ENCODE data around the gene RFX1. TPM values are rescaled to one million over a fixed set of nuclear protein-coding genes. Genes with fewer than 3 reads are reported as not detected.

The RFX1 gene
- total RNA-seq, 1 experiment from 2014 or later: 20.4 TPM

- peaks cover 3% of the 10 kb centered on the region for H3K27me3 Mint-ChIP-seq (ENCODE audit: low read depth)
- H3K4me1 Mint-ChIP-seq: peaks cover 6% of the 10 kb centered on the region
- POLR2A ChIA-PET: interaction anchor here (0.6 to 3.5 kb wide), 5 partner anchors 11 to 28 kb away, joined by 3 to 23 read pairs (median 5); partner anchors contain the start of genes DCAF15 and PODNL1
- no peak overlapping the region for H3K27ac Mint-ChIP-seq
- H3K36me3 Mint-ChIP-seq: peaks cover 9% of the 10 kb centered on the region; the same call in 1 of the 2 replicates
- ATAC-seq: peak; percentile 7
- H3K9me3 Mint-ChIP-seq: no peaks in the 10 kb centered on the region
- peak overlapping the region; percentile 56 for H3K4me3 Mint-ChIP-seq
- TF ChIP-seq CBFB (CRISPR knock-in tag; IDR thresholded peaks at IDR 0.05; ENCODE audit: low read depth): no peak
- 0 out of 2 replicates have a peak, but pooled peaks have one; percentile 50 for TF ChIP-seq E2F5 (CRISPR knock-in tag; IDR thresholded peaks at IDR 0.05)
- no peak for TF ChIP-seq RELA (CRISPR knock-in tag; IDR thresholded peaks at IDR 0.05; ENCODE audit: borderline replicate concordance)
- TF ChIP-seq FOXK1 (CRISPR knock-in tag; IDR thresholded peaks at IDR 0.05): peak; percentile 50; the same call in 1 of the 2 replicates
- no peak for TF ChIP-seq ZNF138 (CRISPR knock-in tag; conservative IDR thresholded peaks at IDR 0.05)
- TF ChIP-seq HMGXB4 (CRISPR knock-in tag; IDR thresholded peaks at IDR 0.05): peak; percentile 17; the same call in 1 of the 2 replicates
- no peak for TF ChIP-seq ZNF671 (CRISPR knock-in tag; IDR thresholded peaks at IDR 0.05)
- no peak for TF ChIP-seq ATF3 (CRISPR knock-in tag; conservative IDR thresholded peaks at IDR 0.05)
- peak; percentile 61 for DNase-seq (ENCODE audit: low spot score)
- CTCF ChIA-PET: interaction anchor here (0.6 to 3.7 kb wide), 16 partner anchors 10 to 109 kb away, joined by 3 to 30 read pairs (median 10); partner anchors contain the start of genes DCAF15, IL27RA, MISP3 and PODNL1
Measured at GRCh38 chr19:13963603-13964105, 42.5 kb downstream of the RFX1 start.

GRCh38 chr19:13962699-13963602, 43.2 kb downstream of the RFX1 start:
- peak; percentile 39 for ATAC-seq
- Mint-ChIP-seq H3K4me1 (peaks cover 6% of the 10 kb centered on the region), H3K27me3 (ENCODE audit: low read depth) (peaks cover 3% of the 10 kb centered on the region), H3K27ac (no peak overlapping the region), H3K9me3 (no peaks in the 10 kb centered on the region), H3K4me3 (peak overlapping the region; percentile 56), H3K36me3 (peaks cover 8% of the 10 kb centered on the region; the same call in 1 of the 2 replicates)
- DNase-seq (ENCODE audit: low spot score): peak; percentile 61
- POLR2A ChIA-PET: interaction anchor here (0.6 to 3.5 kb wide), 11 partner anchors 10 to 94 kb away, joined by 3 to 23 read pairs (median 5); partner anchors contain the start of genes DCAF15, IL27RA and PODNL1
- CTCF ChIA-PET: interaction anchor here (0.6 to 3.7 kb wide), 20 partner anchors 10 to 109 kb away, joined by 3 to 30 read pairs (median 8); partner anchors contain the start of genes DCAF15, IL27RA, MISP3 and PODNL1
- no peak for TF ChIP-seq KAT7 (CRISPR knock-in tag; IDR thresholded peaks at IDR 0.05; ENCODE audit: borderline replicate concordance)
- no peak for TF ChIP-seq HMGA2 (CRISPR knock-in tag; IDR thresholded peaks at IDR 0.05)
- TF ChIP-seq FOXP1 (CRISPR knock-in tag; IDR thresholded peaks at IDR 0.05; ENCODE audit: borderline replicate concordance): no peak
- TF ChIP-seq NR1H2 (CRISPR knock-in tag; IDR thresholded peaks at IDR 0.05): no peak
- no peak for TF ChIP-seq GTF2I (CRISPR knock-in tag; conservative IDR thresholded peaks at IDR 0.05)
- TF ChIP-seq HMGXB4 (CRISPR knock-in tag; IDR thresholded peaks at IDR 0.05): 0 out of 2 replicates have a peak, but pooled peaks have one; percentile 10
- TF ChIP-seq AR (CRISPR knock-in tag; IDR thresholded peaks at IDR 0.05): no peak
- no peak for TF ChIP-seq RELA (CRISPR knock-in tag; IDR thresholded peaks at IDR 0.05; ENCODE audit: borderline replicate concordance)
- TF ChIP-seq FOXP4 (CRISPR knock-in tag; IDR thresholded peaks at IDR 0.05): no peak
- TF ChIP-seq CREB1 (CRISPR knock-in tag; IDR thresholded peaks at IDR 0.05): no peak
- no peak for TF ChIP-seq ZNF263 (CRISPR knock-in tag; IDR thresholded peaks at IDR 0.05; ENCODE audit: low read depth)
- TF ChIP-seq NFE2L1 (CRISPR knock-in tag; IDR thresholded peaks at IDR 0.05): no peak
- TF ChIP-seq CREM (CRISPR knock-in tag; IDR thresholded peaks at IDR 0.05): no peak
- TF ChIP-seq IRF1 (CRISPR knock-in tag; IDR thresholded peaks at IDR 0.05): 0 out of 2 replicates have a peak, but pooled peaks have one; percentile 25
- TF ChIP-seq ZMAT4 (CRISPR knock-in tag; IDR thresholded peaks at IDR 0.05): no peak
